Measurements from ENCODE around the gene SATB2. TPM values are rescaled to one million over a fixed set of nuclear protein-coding genes. Genes with fewer than 3 reads are reported as not detected.
A peak's percentile ranks its signal among the peaks of the same experiment; 100 is the strongest.

The SATB2 gene
- total RNA-seq, 1 donor from 2014 or later, result 20.8 TPM

DNA sequence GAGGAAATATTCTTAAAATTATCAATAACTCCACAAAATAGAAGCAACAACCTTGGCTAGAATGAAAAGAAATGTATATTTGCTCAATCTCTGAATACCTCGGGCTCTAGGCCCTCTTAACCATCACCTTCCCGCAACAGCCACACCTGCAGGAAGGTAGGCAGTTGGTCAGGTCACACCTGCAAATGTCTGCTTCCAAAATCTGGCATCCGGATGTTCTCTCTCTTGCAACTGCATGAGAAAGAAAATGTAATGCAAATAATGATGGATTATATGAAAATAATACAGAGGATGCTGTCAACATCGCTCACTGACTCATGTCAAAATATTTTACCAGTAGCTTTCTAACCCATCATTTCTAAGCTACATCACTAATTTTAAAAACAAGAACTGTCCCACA, 148.3 kb downstream of the SATB2 start:
- Mint-ChIP-seq H3K27ac (ENCODE audit: unreplicated experiment) (peak overlapping the region; percentile 96), H3K9me3 (ENCODE audit: unreplicated experiment) (peaks cover 17% of the 10 kb centered on the region)

GRCh38 chr2:199308567-199308966, 149.2 kb downstream of the SATB2 start:
- Mint-ChIP-seq H3K9me3 (ENCODE audit: unreplicated experiment) (peaks cover 17% of the 10 kb centered on the region), H3K36me3 (ENCODE audit: unreplicated experiment) (no peaks in the 10 kb centered on the region), H3K4me3 (ENCODE audit: unreplicated experiment) (peak overlapping the region; percentile 30), H3K27me3 (ENCODE audit: unreplicated experiment) (peaks cover 14% of the 10 kb centered on the region), H3K27ac (ENCODE audit: unreplicated experiment) (peak overlapping the region; percentile 96), H3K4me1 (ENCODE audit: low read depth, unreplicated experiment) (peaks cover 59% of the 10 kb centered on the region)
- TF ChIP-seq CTCF (IDR thresholded peaks at IDR 0.05; ENCODE audit: partially characterized antibody, unreplicated experiment), result no peak
- DNase-seq, result peak; percentile 19

More for the DNA sequence above, 148.3 kb downstream of the SATB2 start:
- no peak for TF ChIP-seq CTCF (IDR thresholded peaks at IDR 0.05; ENCODE audit: partially characterized antibody, unreplicated experiment)
- Mint-ChIP-seq H3K4me1 (ENCODE audit: low read depth, unreplicated experiment) (peaks cover 59% of the 10 kb centered on the region), H3K36me3 (ENCODE audit: unreplicated experiment) (no peaks in the 10 kb centered on the region), H3K4me3 (ENCODE audit: unreplicated experiment) (peak overlapping the region; percentile 74), H3K27me3 (ENCODE audit: unreplicated experiment) (peaks cover 15% of the 10 kb centered on the region)
- DNase-seq, result no peak

DNA sequence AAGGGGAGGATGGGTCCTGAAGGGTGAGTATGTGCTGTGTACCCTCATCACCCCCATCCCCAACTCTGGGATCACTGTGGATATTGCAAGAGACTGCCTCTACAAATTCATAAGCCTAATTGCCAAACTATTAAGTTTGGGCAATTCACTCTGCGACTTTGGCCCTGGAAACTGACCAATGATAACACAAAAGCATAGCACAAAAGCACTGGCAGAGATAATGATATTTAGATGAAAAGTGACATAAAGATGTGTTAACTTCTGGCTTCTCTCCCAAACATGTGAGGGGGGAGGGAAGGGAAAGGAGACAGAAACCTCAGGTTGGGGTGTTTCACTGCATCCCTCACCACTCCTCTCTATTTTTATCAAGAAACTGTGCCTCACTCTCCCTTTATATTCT, 150.3 kb downstream of the SATB2 start:
- no peak for TF ChIP-seq CTCF (IDR thresholded peaks at IDR 0.05; ENCODE audit: partially characterized antibody, unreplicated experiment)
- H3K4me3 Mint-ChIP-seq (ENCODE audit: unreplicated experiment), result no peak overlapping the region
- H3K4me1 Mint-ChIP-seq (ENCODE audit: low read depth, unreplicated experiment), result peaks cover 54% of the 10 kb centered on the region
- no peak for DNase-seq
- H3K36me3 Mint-ChIP-seq (ENCODE audit: unreplicated experiment), result no peaks in the 10 kb centered on the region
- H3K27ac Mint-ChIP-seq (ENCODE audit: unreplicated experiment), result peak overlapping the region; percentile 69
- H3K9me3 Mint-ChIP-seq (ENCODE audit: unreplicated experiment), result peaks cover 17% of the 10 kb centered on the region
- H3K27me3 Mint-ChIP-seq (ENCODE audit: unreplicated experiment), result peaks cover 14% of the 10 kb centered on the region

DNA sequence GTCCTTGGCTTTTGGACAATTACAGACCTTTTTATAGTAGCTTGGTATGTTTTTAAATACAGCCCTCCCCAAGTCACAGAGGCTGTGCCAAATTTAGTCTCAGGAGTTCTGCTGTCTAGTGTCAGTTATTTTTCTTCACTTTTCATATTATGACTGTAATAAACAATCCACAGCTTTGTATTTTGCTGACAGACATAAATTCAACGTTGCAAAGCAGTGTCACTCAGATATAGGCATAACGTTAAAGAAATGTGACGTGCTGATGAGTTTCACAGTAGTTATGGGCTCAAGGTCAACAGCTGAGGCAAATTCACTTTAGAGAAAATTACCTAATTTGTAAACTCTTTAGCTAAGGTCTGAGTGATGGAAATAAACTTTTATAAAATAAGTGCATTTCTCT, 151.6 kb downstream of the SATB2 start:
- Mint-ChIP-seq H3K36me3 (ENCODE audit: unreplicated experiment) (no peaks in the 10 kb centered on the region), H3K27ac (ENCODE audit: unreplicated experiment) (no peak overlapping the region), H3K4me1 (ENCODE audit: low read depth, unreplicated experiment) (peaks cover 41% of the 10 kb centered on the region), H3K4me3 (ENCODE audit: unreplicated experiment) (no peak overlapping the region), H3K27me3 (ENCODE audit: unreplicated experiment) (peaks cover 9% of the 10 kb centered on the region), H3K9me3 (ENCODE audit: unreplicated experiment) (peaks cover 8% of the 10 kb centered on the region)
- no peak for TF ChIP-seq CTCF (IDR thresholded peaks at IDR 0.05; ENCODE audit: partially characterized antibody, unreplicated experiment)
- DNase-seq, result no peak

DNA sequence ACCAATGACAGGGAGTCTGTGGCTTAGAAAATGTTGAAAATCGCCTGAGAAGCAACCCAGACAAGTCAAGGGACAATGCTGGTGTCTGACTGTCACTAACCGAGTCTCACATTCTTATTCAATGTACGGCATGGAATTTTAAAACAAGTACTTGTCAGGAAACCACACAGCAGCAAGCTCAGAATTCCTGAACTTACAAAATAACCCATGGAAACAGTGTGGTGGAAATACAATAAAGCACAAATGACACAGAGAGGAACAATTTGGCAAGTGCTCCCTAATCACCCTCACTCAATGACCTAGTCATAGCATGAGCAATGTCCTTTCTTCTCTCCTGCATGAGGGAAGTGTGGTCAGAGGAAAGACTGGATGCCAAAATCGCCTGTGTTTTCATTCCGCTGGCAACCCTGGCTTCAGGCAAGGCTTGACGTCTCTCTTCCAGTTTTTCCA, 154.0 kb downstream of the SATB2 start:
- Mint-ChIP-seq H3K4me1 (ENCODE audit: low read depth, unreplicated experiment) (peaks cover 19% of the 10 kb centered on the region), H3K27me3 (ENCODE audit: unreplicated experiment) (no peaks in the 10 kb centered on the region), H3K9me3 (ENCODE audit: unreplicated experiment) (peaks cover 2% of the 10 kb centered on the region), H3K36me3 (ENCODE audit: unreplicated experiment) (no peaks in the 10 kb centered on the region), H3K4me3 (ENCODE audit: unreplicated experiment) (no peak overlapping the region), H3K27ac (ENCODE audit: unreplicated experiment) (no peak overlapping the region)
- no peak for TF ChIP-seq CTCF (IDR thresholded peaks at IDR 0.05; ENCODE audit: partially characterized antibody, unreplicated experiment)
- DNase-seq, result no peak
